Mucosa of rectum (tissue), 2 donors: ENCODE measurements around the gene SURF1.

ENCODE experiments used
- H3K27ac ChIP-seq, 2 donors: one replicate each; pipeline ENCODE4 v1.7.0; 2013; ENCODE audit warnings: inconsistent platforms in 2 of 2, low read depth in 2 of 2, low read length in 2 of 2
- H3K27me3 ChIP-seq, 2 donors: one replicate each; pipeline ENCODE4 v1.7.0; 2013; ENCODE audit warnings: low read length in 2 of 2; ENCODE audit not compliant: control insufficient read depth in 2 of 2, insufficient read depth in 2 of 2
- H3K36me3 ChIP-seq, 2 donors: one replicate each; pipeline ENCODE4 v1.7.0; 2013; ENCODE audit warnings: low read length in 2 of 2; ENCODE audit not compliant: control insufficient read depth in 2 of 2, insufficient read depth in 2 of 2
- H3K4me1 ChIP-seq, 2 donors: one replicate each; pipeline ENCODE4 v1.7.0; 2013; ENCODE audit warnings: low read length in 2 of 2, mild to moderate bottlenecking in 1 of 2; ENCODE audit not compliant: control insufficient read depth in 2 of 2, insufficient read depth in 2 of 2
- H3K4me3 ChIP-seq, 2 donors: one replicate each; pipeline ENCODE4 v1.7.0; 2013; ENCODE audit warnings: low read length in 2 of 2
- H3K9ac ChIP-seq, 2 donors: one replicate each; pipeline ENCODE4 v1.7.0; 2013; ENCODE audit warnings: low read length in 2 of 2, low read depth in 1 of 2, mild to moderate bottlenecking in 1 of 2
- H3K9me3 ChIP-seq, 2 donors: one replicate each; pipeline ENCODE4 v1.7.0; 2013; ENCODE audit warnings: low read length in 2 of 2; ENCODE audit not compliant: control insufficient read depth in 2 of 2
- donor health status: healthy.
- donor health status: Normal muscosa, but diverticular disease.

SURF1 gene

DNA sequence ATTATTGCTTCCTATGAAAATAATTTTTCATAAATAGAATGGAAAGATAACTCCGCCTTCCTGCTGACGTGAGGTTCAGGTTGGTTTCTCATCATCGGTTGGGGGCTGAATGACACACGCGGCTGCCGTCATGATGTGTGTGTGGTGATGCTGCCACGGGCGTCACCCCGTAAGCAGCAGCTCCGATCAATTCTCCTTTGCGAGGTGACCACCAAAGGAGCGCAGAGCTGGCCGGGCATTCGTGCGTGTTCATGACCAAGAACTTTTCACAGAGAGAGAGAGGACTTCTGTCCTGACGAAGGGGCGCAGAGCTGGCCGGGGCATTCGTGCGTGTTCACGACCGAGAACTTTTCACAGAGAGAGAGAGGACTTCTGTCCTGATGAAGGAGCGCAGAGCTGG, 50.6 kb downstream of the SURF1 start:
- Histone ChIP-seq H3K9ac (no peak overlapping the region), H3K36me3 (no peaks in the 10 kb centered on the region), H3K4me3 (no peak overlapping the region), H3K9me3 (no peaks in the 10 kb centered on the region), H3K27ac (no peak overlapping the region), H3K27me3 (no peaks in the 10 kb centered on the region), H3K4me1 (no peaks in the 10 kb centered on the region)

GRCh38 chr9:133304477-133305377, 51.6 kb downstream of the SURF1 start:
- Histone ChIP-seq H3K36me3 (no peaks in the 10 kb centered on the region), H3K4me3 (no peak overlapping the region), H3K9ac (no peak overlapping the region), H3K27me3 (no peaks in the 10 kb centered on the region), H3K4me1 (no peaks in the 10 kb centered on the region), H3K9me3 (no peaks in the 10 kb centered on the region), H3K27ac (no peak overlapping the region)

- no peaks in the 10 kb centered on the region for H3K27me3 ChIP-seq
- H3K9ac ChIP-seq, result no peak overlapping the region
These were observed 52.2 kb downstream of the SURF1 start for GRCh38 chr9:133304158-133304470.

DNA sequence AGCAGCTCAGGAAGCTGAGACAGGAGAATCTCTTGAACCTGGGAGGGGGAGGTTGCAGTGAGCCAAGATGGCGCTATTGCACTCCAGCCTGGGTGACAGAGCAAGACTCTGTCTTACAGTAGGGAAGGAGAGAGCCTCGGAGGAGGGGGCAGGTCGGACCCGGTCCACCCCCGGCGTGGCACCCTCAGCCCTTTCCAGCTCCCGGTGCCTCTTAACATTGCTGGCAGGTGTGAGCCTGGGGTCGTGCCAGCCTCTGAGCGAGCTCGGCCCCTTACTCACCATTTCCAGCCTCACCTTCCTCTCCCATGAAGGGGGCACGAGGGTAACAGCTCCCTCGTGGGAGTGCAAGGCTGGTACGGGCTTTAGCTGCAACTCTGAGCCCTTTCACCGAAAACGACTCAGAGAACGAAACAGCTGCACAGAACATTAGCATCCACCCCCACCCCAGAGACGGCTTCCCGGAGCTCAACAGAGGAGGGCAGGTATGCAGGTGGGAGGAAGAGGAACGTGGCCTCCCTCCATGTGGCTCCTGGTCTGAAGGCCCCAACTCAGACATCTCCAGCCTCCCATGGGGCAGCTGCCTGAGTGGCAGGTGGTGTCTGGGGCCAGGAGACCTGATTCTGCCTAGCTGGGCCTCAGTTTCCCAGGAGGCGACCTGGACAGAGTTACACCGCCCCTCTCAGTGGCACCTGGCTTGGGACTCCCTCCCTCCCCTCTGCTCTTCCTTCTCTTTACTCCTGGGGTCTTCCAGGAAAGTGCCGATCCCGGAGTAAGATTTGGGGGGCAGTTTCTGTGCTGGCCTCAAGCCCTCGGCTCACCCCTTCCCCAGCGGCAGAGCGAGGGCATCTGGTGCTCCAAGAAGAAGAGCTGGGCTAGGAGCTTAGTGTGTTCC, 52.8 kb downstream of the SURF1 start:
- H3K27ac ChIP-seq, result no peak overlapping the region
- H3K27me3 ChIP-seq, result no peaks in the 10 kb centered on the region
- H3K36me3 ChIP-seq, result no peaks in the 10 kb centered on the region

More at GRCh38 chr9:133304158-133304470, 52.2 kb downstream of the SURF1 start:
- Histone ChIP-seq H3K4me1 (no peaks in the 10 kb centered on the region), H3K36me3 (no peaks in the 10 kb centered on the region), H3K4me3 (no peak overlapping the region), H3K9me3 (no peaks in the 10 kb centered on the region), H3K27ac (no peak overlapping the region)

More for the DNA sequence above, 52.8 kb downstream of the SURF1 start:
- Histone ChIP-seq H3K9ac (no peak overlapping the region), H3K4me1 (no peaks in the 10 kb centered on the region), H3K4me3 (no peak overlapping the region), H3K9me3 (no peaks in the 10 kb centered on the region)
